GM23248 (cell line): Measurements from ENCODE around the gene CSTB. TPM values are rescaled to one million over a fixed set of nuclear protein-coding genes. Genes with fewer than 3 reads are reported as not detected.

ENCODE experiments used
- DNase-seq: peaks from one replicate; pipeline ENCODE4 v3.0.0-alpha.2; 2015
- H2AFZ ChIP-seq: fragments of 200-600 bp; sonication (generic); 2 replicates; pipeline ENCODE4 v1.6.1; 2016; ENCODE audit warnings: antibody characterized with exemption
- H3F3A ChIP-seq: fragments of 200-600 bp; sonication (generic); 2 replicates; pipeline ENCODE4 v1.6.1; 2016; ENCODE audit warnings: mild to moderate bottlenecking, antibody characterized with exemption, mixed run types; ENCODE audit not compliant: insufficient read depth
- H3K27ac ChIP-seq: fragments of 200-600 bp; sonication (generic); 2 replicates; pipeline ENCODE4 v1.5.1; 2016; ENCODE audit warnings: mild to moderate bottlenecking
- H3K27me3 ChIP-seq: fragments of 200-600 bp; sonication (generic); replicated peaks from 2 replicates; pipeline ENCODE4 v1.6.1; 2016; ENCODE audit warnings: mild to moderate bottlenecking; ENCODE audit not compliant: insufficient read depth
- H3K36me3 ChIP-seq: fragments of 200-600 bp; sonication (generic); 2 replicates; pipeline ENCODE4 v1.6.1; 2016; ENCODE audit warnings: low read depth, mild to moderate bottlenecking
- H3K4me1 ChIP-seq: fragments of 200-600 bp; sonication (generic); 2 replicates; pipeline ENCODE4 v1.6.1; 2016; ENCODE audit warnings: mild to moderate bottlenecking; ENCODE audit not compliant: insufficient read depth
- H3K4me2 ChIP-seq: fragments of 200-600 bp; sonication (generic); one replicate; pipeline ENCODE4 v1.6.1; 2016; ENCODE audit warnings: mild to moderate bottlenecking; ENCODE audit not compliant: unreplicated experiment
- H3K4me3 ChIP-seq: fragments of 200-600 bp; sonication (generic); 2 replicates; pipeline ENCODE4 v1.5.1; 2016; ENCODE audit warnings: mild to moderate bottlenecking
- H3K79me2 ChIP-seq: fragments of 200-600 bp; sonication (generic); 2 replicates; pipeline ENCODE4 v1.6.1; 2016; ENCODE audit warnings: mild to moderate bottlenecking; ENCODE audit not compliant: insufficient read depth
- H3K9ac ChIP-seq: fragments of 200-600 bp; sonication (generic); 2 replicates; pipeline ENCODE4 v1.6.1; 2016; ENCODE audit warnings: mild to moderate bottlenecking
- H3K9me2 ChIP-seq: fragments of 200-600 bp; sonication (generic); 2 replicates; pipeline ENCODE4 v1.6.1; 2016; ENCODE audit warnings: mixed run types, mild to moderate bottlenecking, moderate library complexity; ENCODE audit not compliant: insufficient read depth
- H3K9me3 ChIP-seq: fragments of 200-600 bp; sonication (generic); one replicate; pipeline ENCODE4 v1.6.1; 2017; ENCODE audit warnings: low read depth
- H4K20me1 ChIP-seq: fragments of 200-600 bp; sonication (generic); 2 replicates; pipeline ENCODE4 v1.6.0; 2016; ENCODE audit not compliant: insufficient read depth
- EZH2 ChIP-seq: fragments of 200-600 bp; sonication (generic); IDR thresholded peaks from 2 replicates; pipeline ENCODE4 v1.6.1; 2018; ENCODE audit warnings: antibody characterized with exemption, mild to moderate bottlenecking; ENCODE audit not compliant: insufficient read depth, poor library complexity, severe bottlenecking
- EZH2phosphoT487 ChIP-seq: fragments of 200-600 bp; sonication (generic); IDR thresholded peaks from 2 replicates; pipeline ENCODE4 v1.6.1; 2018; ENCODE audit warnings: antibody characterized with exemption, moderate library complexity, mild to moderate bottlenecking, low read depth; ENCODE audit not compliant: insufficient read depth
- WGBS, 2 experiments: methylation state at CpG; one replicate each; pipeline ENCODE4 v1.1.6; 2015 to 2017; ENCODE audit warnings: low lambda C conversion rate in 2 of 2, low coverage in 1 of 2; ENCODE audit errors: missing lambda C conversion rate in 2 of 2; 5-methylcytosine and 5-hydroxymethylcytosine counted together
- in situ Hi-C: fragments of 300-500 bp; cut with MboI; formaldehyde crosslinking; loops from 2 replicates; pipeline ENCODE4 v1.15.0; 2020
- polyA plus RNA-seq: library from polyadenylated mRNA; unstranded; fragments of >200 nt; fragmentation: Nextera tagmentation; extraction: Ambion mirVana; gene quantifications from 2 replicates; pipeline ENCODE4 v1.2.1, GENCODE V29; 2016
- total RNA-seq: library from RNA; depleted of rRNA; stranded (reverse); fragments of >200 nt; shearing (Covaris generic); gene quantifications from 2 replicates; pipeline ENCODE4 v1.2.3, GENCODE V29; 2014

Gene CSTB
- total and polyA plus RNA-seq, 2 experiments from 2014 or later = 6.7 to 95.0 TPM

GRCh38 chr21:43750339-43751033 lies 25.6 kb downstream of the CSTB start:
- no peaks in the 10 kb centered on the region for H3K27me3 ChIP-seq
- no peaks in the 10 kb centered on the region for H3F3A ChIP-seq
- H3K4me3 ChIP-seq = no peak overlapping the region
- H3K4me1 ChIP-seq = no peaks in the 10 kb centered on the region
- no peak overlapping the region for H3K4me2 ChIP-seq
- H3K27ac ChIP-seq = no peak overlapping the region
- WGBS, 2 experiments = 80 to 85% methylated on average over 27 to 28 of the region's 28 CpGs
- peaks cover 15% of the 10 kb centered on the region; the same call in 1 of the 2 replicates for H3K36me3 ChIP-seq
- no peaks in the 10 kb centered on the region for H3K79me2 ChIP-seq
- no peaks in the 10 kb centered on the region for H3K9me2 ChIP-seq
- TF ChIP-seq EZH2phosphoT487 (no peak), EZH2 (no peak)
- no peak overlapping the region for H3K9ac ChIP-seq
- no peak overlapping the region for H2AFZ ChIP-seq
- DNase-seq = no peak
- H3K9me3 ChIP-seq = no peaks in the 10 kb centered on the region
- no peaks in the 10 kb centered on the region for H4K20me1 ChIP-seq
- in situ Hi-C loops = no loop called here

- H2AFZ ChIP-seq = no peak overlapping the region
- no peaks in the 10 kb centered on the region for H4K20me1 ChIP-seq
- no peaks in the 10 kb centered on the region for H3F3A ChIP-seq
- H3K27ac ChIP-seq = no peak overlapping the region
- no peak for TF ChIP-seq EZH2
- no peak for TF ChIP-seq EZH2phosphoT487
- H3K27me3 ChIP-seq = no peaks in the 10 kb centered on the region
- no peaks in the 10 kb centered on the region for H3K79me2 ChIP-seq
- H3K9me3 ChIP-seq = no peaks in the 10 kb centered on the region
- H3K36me3 ChIP-seq = peaks cover 17% of the 10 kb centered on the region
- no peak for DNase-seq
- H3K9me2 ChIP-seq = no peaks in the 10 kb centered on the region
- no peak overlapping the region for H3K9ac ChIP-seq
- no peak overlapping the region for H3K4me2 ChIP-seq
- no peak overlapping the region for H3K4me3 ChIP-seq
- in situ Hi-C loops = no loop called here
- H3K4me1 ChIP-seq = no peaks in the 10 kb centered on the region
- 95 to 98% methylated on average over 16 to 18 of the region's 18 CpGs for WGBS, 2 experiments
These were observed 26.4 kb downstream of the CSTB start for GRCh38 chr21:43749651-43750262.

GRCh38 chr21:43748622-43749021 lies 27.5 kb downstream of the CSTB start:
- peaks cover 17% of the 10 kb centered on the region for H3K36me3 ChIP-seq

GRCh38 chr21:43745772-43746517 lies 30.2 kb downstream of the CSTB start:
- H3K79me2 ChIP-seq = no peaks in the 10 kb centered on the region
- no peak overlapping the region for H2AFZ ChIP-seq
- in situ Hi-C loops = no loop called here

More at GRCh38 chr21:43748622-43749021, 27.5 kb downstream of the CSTB start:
- Histone ChIP-seq H2AFZ (no peak overlapping the region), H3K4me3 (no peak overlapping the region), H4K20me1 (no peaks in the 10 kb centered on the region), H3K27me3 (no peaks in the 10 kb centered on the region), H3K4me2 (no peak overlapping the region), H3F3A (no peaks in the 10 kb centered on the region), H3K9ac (no peak overlapping the region), H3K79me2 (no peaks in the 10 kb centered on the region), H3K9me2 (no peaks in the 10 kb centered on the region), H3K9me3 (no peaks in the 10 kb centered on the region), H3K27ac (no peak overlapping the region), H3K4me1 (no peaks in the 10 kb centered on the region)
- in situ Hi-C loops = no loop called here
- TF ChIP-seq EZH2 (no peak), EZH2phosphoT487 (no peak)
- no peak for DNase-seq
- 94 to 96% methylated on average over 17 of the region's 17 CpGs for WGBS, 2 experiments

More at GRCh38 chr21:43745772-43746517, 30.2 kb downstream of the CSTB start:
- Histone ChIP-seq H3K9me3 (no peaks in the 10 kb centered on the region), H3F3A (no peaks in the 10 kb centered on the region), H3K4me3 (no peak overlapping the region), H3K27ac (no peak overlapping the region), H4K20me1 (no peaks in the 10 kb centered on the region), H3K4me2 (no peak overlapping the region), H3K27me3 (no peaks in the 10 kb centered on the region), H3K36me3 (peaks cover 17% of the 10 kb centered on the region), H3K9ac (no peak overlapping the region), H3K4me1 (no peaks in the 10 kb centered on the region), H3K9me2 (no peaks in the 10 kb centered on the region)
- no peak for DNase-seq
- WGBS, 2 experiments = 94 to 96% methylated on average over 16 of the region's 16 CpGs
- TF ChIP-seq EZH2phosphoT487 = no peak
- TF ChIP-seq EZH2 = no peak
